WTC11 (cell line): Measurements from ENCODE around the gene IL11RA.

Experiments used
- FOXK1 ChIP-seq: sonication (generic); formaldehyde crosslinking; IDR thresholded peaks from 2 replicates; pipeline ENCODE4 v1.8.0; 2022; ENCODE audit warnings: mild to moderate bottlenecking, moderate library complexity, missing genetic modification reagents
- TF ChIP-seq, protein P1 (sequence below): fragments of 200-600 bp; IDR thresholded peaks from 2 replicates; pipeline ENCODE4 v1.8.0; 2022; ENCODE audit warnings: antibody characterized with exemption

DNA sequence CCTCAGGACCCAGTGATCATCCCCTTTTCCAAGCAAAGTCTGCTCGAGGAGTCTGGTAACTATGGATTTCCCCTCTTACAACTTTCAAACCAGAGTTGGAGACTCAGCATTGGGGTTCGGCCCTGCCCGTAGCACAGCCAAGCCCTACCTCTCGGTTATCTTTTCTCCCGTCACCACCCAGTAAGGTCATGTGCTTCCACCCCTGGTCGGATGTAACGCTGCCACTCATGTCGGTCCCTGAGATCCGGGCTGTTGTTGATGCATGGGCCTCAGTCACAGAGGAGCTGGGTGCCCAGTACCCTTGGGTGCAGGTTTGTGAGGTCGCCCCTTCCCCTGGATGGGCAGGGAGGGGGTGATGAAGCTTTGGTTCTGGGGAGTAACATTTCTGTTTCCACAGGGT lies 4.3 kb upstream of the IL11RA start:
- TF ChIP-seq, protein P1, sequence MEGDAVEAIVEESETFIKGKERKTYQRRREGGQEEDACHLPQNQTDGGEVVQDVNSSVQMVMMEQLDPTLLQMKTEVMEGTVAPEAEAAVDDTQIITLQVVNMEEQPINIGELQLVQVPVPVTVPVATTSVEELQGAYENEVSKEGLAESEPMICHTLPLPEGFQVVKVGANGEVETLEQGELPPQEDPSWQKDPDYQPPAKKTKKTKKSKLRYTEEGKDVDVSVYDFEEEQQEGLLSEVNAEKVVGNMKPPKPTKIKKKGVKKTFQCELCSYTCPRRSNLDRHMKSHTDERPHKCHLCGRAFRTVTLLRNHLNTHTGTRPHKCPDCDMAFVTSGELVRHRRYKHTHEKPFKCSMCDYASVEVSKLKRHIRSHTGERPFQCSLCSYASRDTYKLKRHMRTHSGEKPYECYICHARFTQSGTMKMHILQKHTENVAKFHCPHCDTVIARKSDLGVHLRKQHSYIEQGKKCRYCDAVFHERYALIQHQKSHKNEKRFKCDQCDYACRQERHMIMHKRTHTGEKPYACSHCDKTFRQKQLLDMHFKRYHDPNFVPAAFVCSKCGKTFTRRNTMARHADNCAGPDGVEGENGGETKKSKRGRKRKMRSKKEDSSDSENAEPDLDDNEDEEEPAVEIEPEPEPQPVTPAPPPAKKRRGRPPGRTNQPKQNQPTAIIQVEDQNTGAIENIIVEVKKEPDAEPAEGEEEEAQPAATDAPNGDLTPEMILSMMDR = no peak
- no peak for TF ChIP-seq FOXK1 (CRISPR knock-in tag)
